MCF 10A (cell line): Measurements from ENCODE around the gene MATR3. TPM values are rescaled to one million over a fixed set of nuclear protein-coding genes. Genes with fewer than 3 reads are reported as not detected.

ENCODE experiments used
- BruUV-seq: library from RNA; stranded (reverse); fragments of 400-500 nt; replicated peaks from 2 replicates; lab custom pipeline; 2021; lab: Mats Ljungman, UMichigan
- CTCF ChIA-PET: fragments of 300-600 bp; sonication (Branson Sonifier 250); formaldehyde crosslinking; extraction: SDS; loops from one replicate; lab custom pipeline; 2021; ENCODE audit warnings: antibody characterized with exemption, inconsistent platforms; lab: Yijun Ruan, JAX
- POLR2A ChIA-PET: fragments of 300-600, 350-650 bp; sonication (Branson Sonifier 250); formaldehyde crosslinking; extraction: SDS; loops from one replicate; lab custom pipeline; 2020; ENCODE audit warnings: antibody characterized with exemption, inconsistent platforms; lab: Yijun Ruan, JAX
- DNase-seq: peaks from one replicate; pipeline ENCODE4 v3.0.0-alpha.2; 2018; ENCODE audit not compliant: unreplicated experiment
- H3K27ac Mint-ChIP-seq: one replicate; pipeline ENCODE4 v1.8.0; 2022; ENCODE audit warnings: mild to moderate bottlenecking, low read depth, mixed read lengths; ENCODE audit not compliant: unreplicated experiment
- H3K27me3 Mint-ChIP-seq: one replicate; pipeline ENCODE4 v1.8.0; 2022; ENCODE audit warnings: mixed read lengths; ENCODE audit not compliant: insufficient read depth, unreplicated experiment
- H3K36me3 Mint-ChIP-seq: one replicate; pipeline ENCODE4 v1.8.0; 2022; ENCODE audit warnings: mild to moderate bottlenecking, moderate library complexity, mixed read lengths; ENCODE audit not compliant: insufficient read depth, unreplicated experiment
- H3K4me1 Mint-ChIP-seq: one replicate; pipeline ENCODE4 v1.8.0; 2022; ENCODE audit warnings: mixed read lengths; ENCODE audit not compliant: insufficient read depth, unreplicated experiment
- H3K4me3 Mint-ChIP-seq: one replicate; pipeline ENCODE4 v1.8.0; 2022; ENCODE audit warnings: mild to moderate bottlenecking, moderate library complexity, mixed read lengths; ENCODE audit not compliant: unreplicated experiment
- H3K9me3 Mint-ChIP-seq: one replicate; pipeline ENCODE4 v1.8.0; 2022; ENCODE audit warnings: mixed read lengths; ENCODE audit not compliant: unreplicated experiment
- CTCF ChIP-seq: fragments of 200-600 bp; IDR thresholded peaks from one replicate; pipeline ENCODE4 v1.8.0; 2022; ENCODE audit warnings: antibody characterized with exemption, mild to moderate bottlenecking; ENCODE audit not compliant: unreplicated experiment
- intact Hi-C: fragments of 100-400 bp; cut with micrococcal nuclease; formaldehyde crosslinking; loops from 2 replicates; pipeline ENCODE4 v1.14.1; 2022
- total RNA-seq: library from RNA; stranded (reverse); gene quantifications from 2 replicates; pipeline ENCODE4 v1.2.3, GENCODE V29; 2022

MATR3 gene
- total RNA-seq, 1 experiment from 2014 or later: 159 TPM

GRCh38 chr5:139374909-139375308, 81.4 kb downstream of the MATR3 start:
- Mint-ChIP-seq H3K27me3 (no peaks in the 10 kb centered on the region), H3K36me3 (peaks cover 37% of the 10 kb centered on the region), H3K9me3 (no peaks in the 10 kb centered on the region), H3K27ac (no peak overlapping the region), H3K4me1 (peaks cover 11% of the 10 kb centered on the region), H3K4me3 (no peak overlapping the region)
- POLR2A ChIA-PET: interaction anchor here (0.5 to 4.1 kb wide), 7 partner anchors 10 to 1425 kb away, joined by 3 to 44 read pairs (median 5); partner anchors contain the start of genes PAIP2 and SPATA24
- no peak for TF ChIP-seq CTCF
- CTCF ChIA-PET: interaction anchor here (0.6 to 1.7 kb wide), 6 partner anchors 13 to 259 kb away, joined by 3 to 7 read pairs (median 3); no protein-coding TSS in a partner anchor
- no peak for DNase-seq
- intact Hi-C loops: no loop called here
- BruUV-seq: no TSS peak

- H3K27me3 Mint-ChIP-seq: no peaks in the 10 kb centered on the region
- no TSS peak for BruUV-seq
Measured at GRCh38 chr5:139376364-139376763, 82.8 kb downstream of the MATR3 start.

GRCh38 chr5:139377226-139377625, 83.7 kb downstream of the MATR3 start:
- intact Hi-C loops: no loop called here
- DNase-seq: no peak
- Mint-ChIP-seq H3K4me1 (peaks cover 11% of the 10 kb centered on the region), H3K36me3 (peaks cover 19% of the 10 kb centered on the region), H3K9me3 (no peaks in the 10 kb centered on the region), H3K4me3 (no peak overlapping the region), H3K27ac (no peak overlapping the region), H3K27me3 (no peaks in the 10 kb centered on the region)
- ChIA-PET POLR2A (interaction anchor here (0.6 to 0.9 kb wide), 2 partner anchors 8 to 33 kb away, joined by 3 to 5 read pairs; no protein-coding TSS in a partner anchor), CTCF (no interaction called here)
- BruUV-seq: no TSS peak
- TF ChIP-seq CTCF: no peak

More at GRCh38 chr5:139376364-139376763, 82.8 kb downstream of the MATR3 start:
- CTCF ChIA-PET: interaction anchor here (0.7 to 1.5 kb wide), 4 partner anchors 11 to 411 kb away, joined by 3 to 4 read pairs (median 4); no protein-coding TSS in a partner anchor
- peaks cover 22% of the 10 kb centered on the region for H3K36me3 Mint-ChIP-seq
- intact Hi-C loops: no loop called here
- TF ChIP-seq CTCF: no peak
- no peak overlapping the region for H3K4me3 Mint-ChIP-seq
- H3K4me1 Mint-ChIP-seq: peaks cover 11% of the 10 kb centered on the region
- POLR2A ChIA-PET: interaction anchor here (0.6 kb wide), 1 partner anchor 362 kb away, joined by 3 read pairs; no protein-coding TSS in a partner anchor
- DNase-seq: no peak
- no peaks in the 10 kb centered on the region for H3K9me3 Mint-ChIP-seq
- H3K27ac Mint-ChIP-seq: no peak overlapping the region

GRCh38 chr5:139378101-139378825, 84.7 kb downstream of the MATR3 start:
- no peaks in the 10 kb centered on the region for H3K27me3 Mint-ChIP-seq
- H3K36me3 Mint-ChIP-seq: peaks cover 11% of the 10 kb centered on the region
- no peak overlapping the region for H3K27ac Mint-ChIP-seq
- H3K9me3 Mint-ChIP-seq: no peaks in the 10 kb centered on the region
- DNase-seq: no peak
- BruUV-seq: no TSS peak
- H3K4me3 Mint-ChIP-seq: no peak overlapping the region
- CTCF ChIA-PET: interaction anchor here (0.9 kb wide), 1 partner anchor 20 kb away, joined by 3 read pairs; no protein-coding TSS in a partner anchor
- TF ChIP-seq CTCF: no peak
- intact Hi-C loops: no loop called here
- H3K4me1 Mint-ChIP-seq: peaks cover 12% of the 10 kb centered on the region
- POLR2A ChIA-PET: interaction anchor here (0.6 to 0.9 kb wide), 2 partner anchors 9 to 37 kb away, joined by 3 read pairs; partner anchors contain the start of gene PAIP2
